KBM-7 (cell line): ENCODE data around the gene CHCHD5.
"Not testable (repeated sequence)": the region's sequence is repeated elsewhere in the genome, so short reads cannot be mapped to it uniquely, and the experiment has no call there.

Experiments used
- DNase-seq: peaks from one replicate; pipeline ENCODE4 v3.0.0-alpha.2; 2015
- in situ Hi-C: fragments of 300-500 bp; cut with MboI; formaldehyde crosslinking; loops from 2 replicates; pipeline ENCODE4 v1.14.3; 2020; ENCODE audit warnings: low sequenced_read_pairs, low pct_unique_long_range_greater_than_20kb, mixed read lengths

CHCHD5 gene

DNA sequence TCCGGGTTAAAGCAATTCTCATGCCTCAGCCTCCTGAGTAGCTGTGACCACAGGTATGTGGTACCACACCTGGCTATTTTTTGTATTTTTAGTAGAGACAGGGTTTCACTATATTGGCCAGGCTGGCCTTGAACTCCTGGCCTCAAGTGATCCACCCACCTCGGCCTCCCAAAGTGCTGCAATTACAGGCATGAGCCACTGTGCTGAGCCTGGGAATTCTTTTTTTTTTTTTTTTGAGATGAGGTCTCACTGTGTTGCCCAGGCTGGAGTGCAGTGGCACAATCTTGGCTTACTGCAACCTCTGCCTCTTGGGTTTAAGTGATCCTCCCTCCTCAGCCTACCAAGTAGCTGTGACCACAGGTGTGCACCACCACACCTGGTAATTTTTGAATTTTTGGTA lies 31.4 kb downstream of the CHCHD5 start:
- in situ Hi-C loops = loop anchor here (25.0 kb wide), 1 partner anchor 322 kb away; no protein-coding TSS in a partner anchor
- DNase-seq = not testable (repeated sequence)

GRCh38 chr2:112618383-112618782 lies 34.0 kb downstream of the CHCHD5 start:
- peak; percentile 32 for DNase-seq
- in situ Hi-C loops = loop anchor here (25.0 kb wide), 1 partner anchor 319 kb away; no protein-coding TSS in a partner anchor

GRCh38 chr2:112621790-112622527 lies 37.5 kb downstream of the CHCHD5 start:
- DNase-seq = no peak
- in situ Hi-C loops = loop anchor here (25.0 kb wide), 1 partner anchor 315 kb away; no protein-coding TSS in a partner anchor

DNA sequence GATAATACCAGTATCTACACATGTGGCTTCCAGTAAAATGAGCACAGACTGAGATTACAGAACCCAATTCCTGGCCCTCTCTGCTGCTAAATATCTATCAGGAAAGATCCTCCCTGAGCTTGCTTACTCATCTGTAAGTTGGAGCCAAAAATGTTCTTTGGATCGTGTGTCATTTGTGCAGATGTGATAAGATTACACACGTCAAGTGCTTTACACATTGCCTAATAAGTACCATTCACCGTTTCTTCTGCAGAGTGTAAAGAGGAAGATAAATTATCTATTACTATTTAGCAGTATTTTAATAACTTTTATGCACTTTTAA lies 38.1 kb downstream of the CHCHD5 start:
- DNase-seq = no peak
- in situ Hi-C loops = loop anchor here (25.0 kb wide), 1 partner anchor 315 kb away; no protein-coding TSS in a partner anchor

DNA sequence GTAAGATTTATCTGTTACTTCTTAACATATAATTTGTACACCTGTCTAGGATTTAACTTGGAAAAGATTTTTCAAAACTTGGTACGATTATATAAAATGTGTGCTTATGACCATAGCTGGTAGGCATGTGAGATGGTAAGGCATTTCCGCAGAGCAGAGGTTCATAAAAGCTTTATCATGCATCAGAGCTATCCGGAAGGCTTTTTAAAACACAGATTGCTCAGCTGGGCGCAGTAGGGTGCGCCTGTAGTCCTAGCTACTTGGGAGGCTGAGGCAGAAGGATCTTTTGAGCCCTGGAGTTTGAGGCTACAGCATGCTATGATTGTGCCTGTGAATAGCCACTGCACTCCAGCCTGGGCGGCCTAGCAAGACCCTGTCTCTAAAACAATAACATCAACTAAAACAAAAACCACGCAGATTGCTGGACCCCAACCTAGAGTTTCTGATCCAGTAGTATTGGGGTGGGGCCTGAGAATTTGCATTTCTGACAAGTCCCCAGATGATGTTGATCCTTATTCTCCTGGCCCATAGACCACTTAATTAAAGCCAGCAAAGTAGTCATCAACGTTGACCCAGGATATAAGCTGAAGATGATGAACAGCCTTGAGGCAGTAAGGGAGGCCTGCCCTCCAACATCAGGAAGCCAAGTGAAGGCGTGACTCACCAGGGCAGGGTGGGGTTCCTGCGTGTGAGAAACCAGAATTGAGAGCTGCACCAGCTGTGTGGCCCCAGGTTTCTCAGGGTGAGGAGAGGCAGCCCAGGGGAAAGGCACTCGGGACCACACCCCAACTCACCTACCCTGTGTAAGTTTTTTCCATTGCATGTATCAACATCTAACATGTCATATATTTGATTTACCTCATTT lies 39.7 kb downstream of the CHCHD5 start:
- no peak for DNase-seq
- in situ Hi-C loops = loop anchor here (25.0 kb wide), 1 partner anchor 313 kb away; no protein-coding TSS in a partner anchor

DNA sequence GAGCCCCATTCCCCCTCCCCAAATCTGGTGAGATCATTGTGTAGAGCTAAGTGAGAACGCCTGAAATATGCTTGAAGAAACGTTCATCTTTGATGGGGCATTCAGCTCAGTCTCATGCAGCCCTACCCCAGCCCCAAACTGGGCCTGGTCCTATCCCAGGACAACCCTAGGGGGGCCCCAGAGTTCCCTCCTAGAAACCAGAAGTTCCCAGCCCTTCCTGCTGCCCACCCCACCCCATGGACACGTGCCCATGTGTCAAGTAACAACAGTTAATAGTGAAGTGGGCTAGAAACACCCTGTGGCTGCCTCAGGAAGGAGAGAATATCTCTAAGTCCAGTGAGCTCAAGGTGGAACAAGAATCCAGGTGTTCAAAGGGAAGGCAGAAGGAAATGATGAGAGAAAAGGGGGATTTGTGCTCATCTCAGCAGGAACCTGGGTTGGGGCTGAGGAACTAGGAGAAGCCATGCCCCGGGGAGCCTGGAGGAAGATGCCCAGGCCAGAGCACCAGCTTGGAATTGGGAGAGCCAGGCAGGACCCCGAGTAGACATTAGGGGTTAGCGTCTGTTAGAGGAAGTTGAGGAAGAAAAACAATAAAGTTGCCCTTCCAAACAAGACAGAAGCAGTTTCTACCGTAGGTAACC lies 41.2 kb downstream of the CHCHD5 start:
- in situ Hi-C loops = no loop called here
- DNase-seq = no peak

DNA sequence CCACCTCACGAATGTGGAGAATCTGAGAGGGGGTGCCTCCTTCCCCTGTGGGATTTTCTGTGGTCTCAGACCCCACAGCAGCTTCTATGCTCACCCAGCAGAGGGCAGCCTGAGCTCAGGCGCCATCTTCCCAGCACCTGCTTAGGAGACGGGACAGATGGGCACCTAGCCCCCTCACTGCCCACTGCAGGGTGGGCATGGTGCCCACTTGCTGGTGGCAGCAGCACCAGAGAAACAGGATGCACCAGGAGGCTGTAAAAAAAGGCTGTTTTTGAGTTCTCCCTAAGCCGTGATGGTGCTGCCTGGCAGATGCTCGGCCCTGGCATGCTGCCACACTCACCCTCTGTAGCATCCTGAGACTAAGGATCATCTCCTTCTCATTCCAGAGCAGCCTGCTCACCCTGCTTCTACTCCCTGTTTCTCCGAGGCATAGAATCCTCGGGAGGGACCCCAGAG lies 42.2 kb downstream of the CHCHD5 start:
- DNase-seq = peak; percentile 82
- in situ Hi-C loops = no loop called here

- in situ Hi-C loops = no loop called here
- peak; percentile 80 for DNase-seq
Observed at GRCh38 chr2:112627060-112628040, 42.9 kb downstream of the CHCHD5 start.

- no peak for DNase-seq
- in situ Hi-C loops = no loop called here
Observed at GRCh38 chr2:112629224-112629623, 44.8 kb downstream of the CHCHD5 start.

DNA sequence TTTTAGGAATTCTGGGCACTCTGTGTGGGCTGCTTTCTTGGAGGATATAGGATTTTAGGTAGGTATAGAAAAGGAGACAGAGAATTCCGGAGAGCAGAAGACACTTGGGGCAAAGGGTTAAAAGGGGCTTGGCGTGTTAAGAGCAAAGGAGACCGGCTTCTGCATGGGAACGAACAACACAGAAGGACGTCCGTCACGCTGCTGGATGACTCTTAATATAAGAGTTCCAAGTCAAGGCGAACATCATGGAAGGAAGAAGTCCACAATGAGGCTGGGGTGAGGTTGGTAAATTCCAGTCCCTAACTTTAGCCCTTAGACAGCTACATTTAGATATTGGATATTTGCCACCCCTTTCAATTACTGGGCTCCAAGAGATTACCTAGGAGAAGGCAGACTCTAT lies 45.4 kb downstream of the CHCHD5 start:
- in situ Hi-C loops = no loop called here
- DNase-seq = no peak

DNA sequence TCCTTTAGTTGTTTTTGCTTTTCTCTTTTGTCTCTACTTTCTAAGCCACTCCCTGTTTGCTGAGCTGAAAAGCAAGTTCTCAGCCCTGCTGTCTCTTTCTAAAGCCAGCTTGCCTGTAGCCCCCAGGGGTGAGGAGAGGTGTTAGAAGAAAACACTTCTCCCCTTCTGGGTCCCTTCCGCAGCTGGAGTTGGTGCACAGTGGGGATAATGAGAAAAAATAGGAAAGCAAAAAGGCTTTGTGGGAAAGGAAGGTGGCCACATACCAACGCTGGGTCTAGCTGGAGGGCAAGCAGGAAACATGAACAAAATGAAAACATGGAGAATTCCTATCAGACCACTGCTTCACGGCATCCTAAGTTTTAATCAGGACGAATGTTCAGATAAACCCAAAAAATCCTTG lies 45.9 kb downstream of the CHCHD5 start:
- no peak for DNase-seq
- in situ Hi-C loops = no loop called here

DNA sequence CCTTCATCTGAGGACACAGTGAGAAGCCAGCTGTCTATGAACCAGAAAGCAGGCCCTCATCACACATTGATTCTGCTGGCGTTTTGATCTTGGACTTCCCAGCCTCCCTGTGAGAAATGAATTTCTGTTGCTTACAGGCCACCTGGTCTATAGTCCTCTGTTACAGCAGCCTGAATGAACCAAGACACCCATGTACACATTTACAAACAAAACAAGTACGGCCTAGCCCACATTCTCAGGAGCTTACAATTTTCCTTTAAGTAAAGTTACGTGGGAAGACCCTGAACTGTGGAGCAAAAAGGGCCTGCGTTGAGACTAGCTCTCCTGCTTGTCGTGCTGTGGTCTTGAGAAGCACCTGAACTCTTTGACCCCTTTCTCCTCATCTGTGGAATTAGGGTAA lies 49.3 kb downstream of the CHCHD5 start:
- DNase-seq = no peak
- in situ Hi-C loops = no loop called here

DNA sequence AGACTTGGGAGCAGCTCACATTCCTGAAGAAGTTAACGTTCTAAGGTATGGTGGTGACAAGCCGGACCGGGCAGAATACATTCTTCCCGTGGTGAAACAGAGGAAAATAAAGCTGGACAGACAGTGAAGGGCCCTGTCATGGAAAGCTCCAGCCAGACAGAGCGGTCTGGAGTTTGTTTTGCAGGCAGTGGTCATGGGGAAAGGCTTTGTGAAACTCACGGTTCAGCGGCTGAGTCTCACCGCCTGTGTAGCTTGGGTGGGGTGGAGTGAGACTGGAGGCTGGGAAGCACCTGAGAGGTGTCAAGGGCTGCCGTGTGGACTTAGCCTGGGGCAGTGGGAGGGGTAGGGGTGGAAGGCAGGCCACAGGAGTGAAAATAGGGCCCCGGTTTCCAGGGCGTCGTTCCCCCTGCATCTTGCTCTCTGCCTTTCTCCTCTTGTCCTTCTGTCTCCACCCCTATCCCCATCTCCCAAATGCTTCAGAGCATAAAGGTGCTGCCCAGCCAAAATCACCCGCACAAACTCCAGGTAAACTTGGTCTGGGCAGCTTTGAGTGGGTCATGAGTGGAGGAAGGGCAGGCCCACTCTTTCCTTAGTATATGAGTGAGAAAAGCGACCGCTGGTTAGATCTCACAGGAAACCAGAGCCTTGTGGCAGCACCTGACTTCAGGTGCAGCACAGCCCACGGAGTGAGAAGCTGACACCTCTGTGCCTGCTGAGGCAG lies 49.9 kb downstream of the CHCHD5 start:
- in situ Hi-C loops = no loop called here
- no peak for DNase-seq

DNA sequence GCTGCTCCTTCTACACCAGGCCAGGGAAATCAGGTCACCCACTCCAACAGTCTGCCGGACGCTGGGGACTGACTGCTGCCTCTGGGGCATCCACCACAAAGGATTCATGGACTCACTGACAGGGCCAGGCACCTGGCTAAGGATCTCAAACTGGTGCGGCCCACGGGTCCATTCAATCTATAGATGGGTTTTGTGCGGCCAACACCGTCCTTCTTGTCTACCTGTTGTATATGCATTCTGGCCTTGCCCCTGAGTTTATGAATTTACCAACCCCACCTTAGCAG lies 50.4 kb downstream of the CHCHD5 start:
- no peak for DNase-seq
- in situ Hi-C loops = no loop called here

GRCh38 chr2:112636605-112637288 lies 52.3 kb downstream of the CHCHD5 start:
- in situ Hi-C loops = no loop called here
- DNase-seq = no peak

DNA sequence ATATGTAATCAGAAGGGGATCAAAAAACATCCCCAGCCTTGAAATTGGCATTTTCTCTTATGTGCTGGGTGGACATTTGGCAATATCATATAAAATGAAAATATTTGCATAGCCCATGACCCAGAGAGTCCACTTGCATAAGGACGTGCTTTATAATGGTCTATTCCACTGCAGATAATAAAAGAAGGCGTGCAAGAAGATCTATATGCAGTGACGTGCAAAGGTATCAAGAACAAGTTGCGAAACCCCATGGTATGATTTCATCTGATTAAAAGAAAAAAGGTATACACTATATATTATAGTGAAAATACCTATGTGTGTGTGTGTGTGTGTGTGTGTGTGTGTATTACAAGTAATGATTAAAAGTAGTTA lies 52.9 kb downstream of the CHCHD5 start:
- in situ Hi-C loops = no loop called here
- DNase-seq = no peak
